Activated T-helper 17 cell treated with anti-CD3 and anti-CD28 coated beads, Interleukin-2, amount 50 U/mL, for 72 hours (primary cell): ENCODE results near the gene LRRFIP1. TPM values are rescaled to one million over a fixed set of nuclear protein-coding genes. Genes with fewer than 3 reads are reported as not detected.
"Not testable (repeated sequence)": the region's sequence is repeated elsewhere in the genome, so short reads cannot be mapped to it uniquely, and the experiment has no call there.

ENCODE experiments used
- ATAC-seq: fragments of 150-1000 bp; cut with Tn5 transposase; replicated peaks from 2 replicates; pipeline ENCODE4 v1.10.0; 2021; ENCODE audit warnings: mild to moderate bottlenecking, moderate library complexity
- H3K27ac Mint-ChIP-seq: one replicate; pipeline ENCODE4 v1.8.0; 2022; ENCODE audit warnings: mixed read lengths
- H3K27me3 Mint-ChIP-seq: one replicate; pipeline ENCODE4 v1.8.0; 2022; ENCODE audit warnings: mixed read lengths
- H3K36me3 Mint-ChIP-seq: one replicate; pipeline ENCODE4 v1.8.0; 2022; ENCODE audit warnings: low read depth, mild to moderate bottlenecking, mixed read lengths
- H3K4me1 Mint-ChIP-seq: one replicate; pipeline ENCODE4 v1.8.0; 2022; ENCODE audit warnings: mixed read lengths
- H3K4me3 Mint-ChIP-seq: one replicate; pipeline ENCODE4 v1.8.0; 2022; ENCODE audit warnings: mild to moderate bottlenecking, mixed read lengths
- H3K9me3 Mint-ChIP-seq: one replicate; pipeline ENCODE4 v1.8.0; 2022; ENCODE audit warnings: mixed read lengths
- total RNA-seq, 2 donors: library from RNA; stranded (reverse); gene quantifications; one replicate each; pipeline ENCODE4 v1.2.3, GENCODE V29; 2022

The LRRFIP1 gene
- total RNA-seq, 2 donors from 2014 or later, result 271 to 319 TPM

GRCh38 chr2:237652181-237652580, 24.8 kb downstream of the LRRFIP1 start:
- Mint-ChIP-seq H3K36me3 (no peaks in the 10 kb centered on the region), H3K4me3 (no peak overlapping the region), H3K9me3 (peaks cover 3% of the 10 kb centered on the region), H3K4me1 (no peaks in the 10 kb centered on the region), H3K27me3 (peaks cover 17% of the 10 kb centered on the region), H3K27ac (no peak overlapping the region)
- no peak for ATAC-seq

- Mint-ChIP-seq H3K27me3 (peaks cover 18% of the 10 kb centered on the region), H3K4me3 (no peak overlapping the region), H3K4me1 (no peaks in the 10 kb centered on the region), H3K36me3 (no peaks in the 10 kb centered on the region), H3K27ac (no peak overlapping the region), H3K9me3 (peaks cover 3% of the 10 kb centered on the region)
- no peak for ATAC-seq
Measured at GRCh38 chr2:237652854-237653253, 25.5 kb downstream of the LRRFIP1 start.

GRCh38 chr2:237653776-237654558, 26.6 kb downstream of the LRRFIP1 start:
- Mint-ChIP-seq H3K4me1 (no peaks in the 10 kb centered on the region), H3K27ac (no peak overlapping the region)
- ATAC-seq, result no peak

GRCh38 chr2:237657063-237657462, 29.7 kb downstream of the LRRFIP1 start:
- Mint-ChIP-seq H3K4me3 (no peak overlapping the region), H3K9me3 (no peaks in the 10 kb centered on the region), H3K27me3 (peaks cover 18% of the 10 kb centered on the region), H3K36me3 (no peaks in the 10 kb centered on the region), H3K27ac (no peak overlapping the region), H3K4me1 (no peaks in the 10 kb centered on the region)
- ATAC-seq, result no peak

More at GRCh38 chr2:237653776-237654558, 26.6 kb downstream of the LRRFIP1 start:
- H3K4me3 Mint-ChIP-seq, result no peak overlapping the region
- no peaks in the 10 kb centered on the region for H3K36me3 Mint-ChIP-seq
- peaks cover 22% of the 10 kb centered on the region for H3K27me3 Mint-ChIP-seq
- peaks cover 3% of the 10 kb centered on the region for H3K9me3 Mint-ChIP-seq

- Mint-ChIP-seq H3K36me3 (no peaks in the 10 kb centered on the region), H3K4me1 (peaks cover 4% of the 10 kb centered on the region), H3K9me3 (no peaks in the 10 kb centered on the region), H3K27me3 (peaks cover 21% of the 10 kb centered on the region), H3K27ac (no peak overlapping the region), H3K4me3 (no peak overlapping the region)
- ATAC-seq, result no peak
Measured at GRCh38 chr2:237660381-237660900, 33.1 kb downstream of the LRRFIP1 start.

GRCh38 chr2:237661270-237661669, 33.9 kb downstream of the LRRFIP1 start:
- ATAC-seq, result no peak
- H3K9me3 Mint-ChIP-seq, result no peaks in the 10 kb centered on the region
- H3K4me3 Mint-ChIP-seq, result no peak overlapping the region
- H3K27me3 Mint-ChIP-seq, result peaks cover 21% of the 10 kb centered on the region
- no peaks in the 10 kb centered on the region for H3K36me3 Mint-ChIP-seq
- H3K27ac Mint-ChIP-seq, result no peak overlapping the region
- H3K4me1 Mint-ChIP-seq, result peaks cover 4% of the 10 kb centered on the region

- peaks cover 10% of the 10 kb centered on the region for H3K4me1 Mint-ChIP-seq
- no peaks in the 10 kb centered on the region for H3K36me3 Mint-ChIP-seq
- H3K27me3 Mint-ChIP-seq, result peaks cover 20% of the 10 kb centered on the region
- no peaks in the 10 kb centered on the region for H3K9me3 Mint-ChIP-seq
- no peak for ATAC-seq
- no peak overlapping the region for H3K4me3 Mint-ChIP-seq
- no peak overlapping the region for H3K27ac Mint-ChIP-seq
Measured at GRCh38 chr2:237661799-237662328, 34.5 kb downstream of the LRRFIP1 start.

- Mint-ChIP-seq H3K4me1 (peaks cover 14% of the 10 kb centered on the region), H3K27ac (peak overlapping the region; percentile 5), H3K9me3 (no peaks in the 10 kb centered on the region), H3K36me3 (no peaks in the 10 kb centered on the region), H3K4me3 (no peak overlapping the region), H3K27me3 (peaks cover 16% of the 10 kb centered on the region)
- ATAC-seq, result peak; percentile 81
Measured at GRCh38 chr2:237662671-237663093, 35.3 kb downstream of the LRRFIP1 start.

- H3K9me3 Mint-ChIP-seq, result no peaks in the 10 kb centered on the region
- no peak overlapping the region for H3K27ac Mint-ChIP-seq
- H3K4me3 Mint-ChIP-seq, result no peak overlapping the region
- ATAC-seq, result no peak
- peaks cover 13% of the 10 kb centered on the region for H3K27me3 Mint-ChIP-seq
- no peaks in the 10 kb centered on the region for H3K36me3 Mint-ChIP-seq
- peaks cover 14% of the 10 kb centered on the region for H3K4me1 Mint-ChIP-seq
Measured at GRCh38 chr2:237663517-237664110, 36.2 kb downstream of the LRRFIP1 start.

GRCh38 chr2:237664151-237664550, 36.8 kb downstream of the LRRFIP1 start:
- Mint-ChIP-seq H3K4me1 (peaks cover 14% of the 10 kb centered on the region), H3K27me3 (peaks cover 11% of the 10 kb centered on the region), H3K27ac (no peak overlapping the region), H3K36me3 (no peaks in the 10 kb centered on the region), H3K9me3 (no peaks in the 10 kb centered on the region), H3K4me3 (no peak overlapping the region)
- no peak for ATAC-seq

GRCh38 chr2:237665713-237666143, 38.3 kb downstream of the LRRFIP1 start:
- ATAC-seq, result no peak

GRCh38 chr2:237666606-237667005, 39.2 kb downstream of the LRRFIP1 start:
- Mint-ChIP-seq H3K4me3 (no peak overlapping the region), H3K27me3 (peaks cover 3% of the 10 kb centered on the region), H3K9me3 (no peaks in the 10 kb centered on the region), H3K4me1 (peaks cover 14% of the 10 kb centered on the region), H3K27ac (peak overlapping the region; percentile 1), H3K36me3 (no peaks in the 10 kb centered on the region)
- ATAC-seq, result no peak

More at GRCh38 chr2:237665713-237666143, 38.3 kb downstream of the LRRFIP1 start:
- no peak overlapping the region for H3K27ac Mint-ChIP-seq
- H3K27me3 Mint-ChIP-seq, result peaks cover 8% of the 10 kb centered on the region
- peaks cover 14% of the 10 kb centered on the region for H3K4me1 Mint-ChIP-seq
- H3K36me3 Mint-ChIP-seq, result no peaks in the 10 kb centered on the region
- H3K4me3 Mint-ChIP-seq, result no peak overlapping the region
- no peaks in the 10 kb centered on the region for H3K9me3 Mint-ChIP-seq

GRCh38 chr2:237667050-237667576, 39.7 kb downstream of the LRRFIP1 start:
- not testable (repeated sequence) for H3K27me3 Mint-ChIP-seq, H3K4me3 Mint-ChIP-seq, H3K9me3 Mint-ChIP-seq, ATAC-seq, H3K36me3 Mint-ChIP-seq
- peaks cover 14% of the 10 kb centered on the region for H3K4me1 Mint-ChIP-seq
- peak overlapping the region; percentile 1 for H3K27ac Mint-ChIP-seq

- Mint-ChIP-seq H3K4me3 (no peak overlapping the region), H3K36me3 (no peaks in the 10 kb centered on the region), H3K27me3 (peaks cover 3% of the 10 kb centered on the region), H3K27ac (no peak overlapping the region), H3K9me3 (no peaks in the 10 kb centered on the region), H3K4me1 (peaks cover 14% of the 10 kb centered on the region)
- no peak for ATAC-seq
Measured at GRCh38 chr2:237667893-237668292, 40.5 kb downstream of the LRRFIP1 start.
